Stimulated activated CD4-positive, alpha-beta T cell treated with anti-CD3 and anti-CD28 coated beads, TNF-alpha, amount 100 ng/mL, for 48 hours (primary cell): ENCODE data around the gene LEMD1.

ENCODE experiments used
- DNase-seq, 3 donors: peaks; one replicate each; pipeline ENCODE4 v3.0.0-alpha.2; 2020; ENCODE audit warnings: low read depth in 3 of 3

LEMD1 gene

GRCh38 chr1:205332015-205332791, 89.7 kb downstream of the LEMD1 start:
- no peak for DNase-seq
